Measurements from ENCODE around the gene ARMC5. TPM values are rescaled to one million over a fixed set of nuclear protein-coding genes. Genes with fewer than 3 reads are reported as not detected.

The ARMC5 gene
- polyA plus RNA-seq, 1 donor from 2014 or later = 27.6 TPM

DNA sequence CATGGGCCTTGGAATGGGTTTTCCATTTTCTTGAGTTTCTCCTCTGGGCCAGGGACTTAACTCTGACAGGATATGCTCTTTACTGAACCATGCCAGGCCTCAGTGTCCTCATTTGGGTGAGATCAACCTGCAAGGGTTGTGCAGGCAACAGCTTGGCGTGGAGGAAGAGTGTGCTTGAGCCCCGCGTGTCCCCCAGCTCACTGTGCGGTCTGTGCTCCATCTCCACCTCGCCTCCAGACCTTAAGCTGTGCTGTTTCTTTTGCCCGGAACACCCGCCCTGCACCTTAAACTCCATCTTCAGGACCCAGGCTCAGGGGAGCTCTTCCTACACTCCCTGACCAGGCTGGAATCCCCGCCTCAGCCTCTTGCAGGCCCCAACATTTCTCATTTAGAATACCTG is 39.2 kb downstream of the ARMC5 start:
- no peak overlapping the region for H3K4me2 ChIP-seq (ENCODE audit: low read length)
- H3K79me2 ChIP-seq (replicated peaks; ENCODE audit: insufficient read depth, low read length) = no peaks in the 10 kb centered on the region
- TF ChIP-seq TAF1 (IDR thresholded peaks at IDR 0.05; ENCODE audit: low read depth) (no peak), MXI1 (conservative IDR thresholded peaks at IDR 0.05; ENCODE audit: poor library complexity, severe bottlenecking) (no peak), RAD21 (conservative IDR thresholded peaks at IDR 0.05) (no peak), EP300 (conservative IDR thresholded peaks at IDR 0.05; ENCODE audit: poor library complexity, severe bottlenecking) (no peak), SMC3 (conservative IDR thresholded peaks at IDR 0.05; ENCODE audit: poor library complexity) (no peak), EZH2 (IDR thresholded peaks at IDR 0.05; ENCODE audit: borderline replicate concordance, insufficient read depth, low read length, poor library complexity, severe bottlenecking) (no peak), POLR2AphosphoS5 (IDR thresholded peaks at IDR 0.05) (no peak)
- TF ChIP-seq, protein P1, sequence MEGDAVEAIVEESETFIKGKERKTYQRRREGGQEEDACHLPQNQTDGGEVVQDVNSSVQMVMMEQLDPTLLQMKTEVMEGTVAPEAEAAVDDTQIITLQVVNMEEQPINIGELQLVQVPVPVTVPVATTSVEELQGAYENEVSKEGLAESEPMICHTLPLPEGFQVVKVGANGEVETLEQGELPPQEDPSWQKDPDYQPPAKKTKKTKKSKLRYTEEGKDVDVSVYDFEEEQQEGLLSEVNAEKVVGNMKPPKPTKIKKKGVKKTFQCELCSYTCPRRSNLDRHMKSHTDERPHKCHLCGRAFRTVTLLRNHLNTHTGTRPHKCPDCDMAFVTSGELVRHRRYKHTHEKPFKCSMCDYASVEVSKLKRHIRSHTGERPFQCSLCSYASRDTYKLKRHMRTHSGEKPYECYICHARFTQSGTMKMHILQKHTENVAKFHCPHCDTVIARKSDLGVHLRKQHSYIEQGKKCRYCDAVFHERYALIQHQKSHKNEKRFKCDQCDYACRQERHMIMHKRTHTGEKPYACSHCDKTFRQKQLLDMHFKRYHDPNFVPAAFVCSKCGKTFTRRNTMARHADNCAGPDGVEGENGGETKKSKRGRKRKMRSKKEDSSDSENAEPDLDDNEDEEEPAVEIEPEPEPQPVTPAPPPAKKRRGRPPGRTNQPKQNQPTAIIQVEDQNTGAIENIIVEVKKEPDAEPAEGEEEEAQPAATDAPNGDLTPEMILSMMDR (IDR thresholded peaks at IDR 0.05; ENCODE audit: poor library complexity, severe bottlenecking) = no peak
- H3F3A ChIP-seq (ENCODE audit: insufficient read depth, low read length, poor library complexity, severe bottlenecking) = no peaks in the 10 kb centered on the region
- H2AFZ ChIP-seq (ENCODE audit: low read depth, low read length) = no peak overlapping the region
- no peak overlapping the region for H3K27ac ChIP-seq (ENCODE audit: low read length)
- no peaks in the 10 kb centered on the region for H3K36me3 ChIP-seq (ENCODE audit: insufficient read depth, low read length)
- H4K20me1 ChIP-seq (ENCODE audit: insufficient read depth) = no peaks in the 10 kb centered on the region
- no peak overlapping the region for H3K4me3 ChIP-seq (ENCODE audit: low read length)
- H3K9me3 ChIP-seq (ENCODE audit: low read length) = no peaks in the 10 kb centered on the region
- H3K27me3 ChIP-seq (ENCODE audit: insufficient read depth, low read depth, low read length) = no peaks in the 10 kb centered on the region
- H3K9ac ChIP-seq (ENCODE audit: low read length) = no peak overlapping the region
- no peaks in the 10 kb centered on the region for H3K9me2 ChIP-seq (ENCODE audit: insufficient read depth, low read length)

DNA sequence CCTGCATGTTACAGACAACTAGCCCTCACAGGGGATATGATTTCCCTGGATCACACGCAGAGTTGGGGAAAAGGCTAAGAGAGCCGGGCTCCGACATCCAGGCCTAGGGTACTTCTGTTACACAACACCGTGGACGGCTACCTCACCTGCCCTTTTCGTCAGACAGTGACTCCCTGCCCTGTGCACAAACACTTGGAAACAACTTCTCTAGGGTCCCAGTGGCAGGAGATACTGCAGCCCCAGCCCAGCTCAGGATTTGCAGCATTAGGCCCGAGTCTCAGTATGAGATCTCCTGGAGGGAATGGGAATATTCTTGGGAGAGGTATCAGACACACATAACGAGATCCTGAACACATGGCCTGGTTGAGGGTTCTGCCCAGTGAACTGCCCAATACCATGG is 40.6 kb downstream of the ARMC5 start:
- Histone ChIP-seq H4K20me1 (ENCODE audit: insufficient read depth) (no peaks in the 10 kb centered on the region), H3K27ac (ENCODE audit: low read length) (no peak overlapping the region), H3K9ac (ENCODE audit: low read length) (no peak overlapping the region), H3K4me3 (ENCODE audit: low read length) (no peak overlapping the region), H3K36me3 (ENCODE audit: insufficient read depth, low read length) (no peaks in the 10 kb centered on the region), H3K79me2 (replicated peaks; ENCODE audit: insufficient read depth, low read length) (no peaks in the 10 kb centered on the region), H3K4me2 (ENCODE audit: low read length) (no peak overlapping the region), H3K27me3 (ENCODE audit: insufficient read depth, low read depth, low read length) (no peaks in the 10 kb centered on the region), H3K9me3 (ENCODE audit: low read length) (no peaks in the 10 kb centered on the region), H2AFZ (ENCODE audit: low read depth, low read length) (no peak overlapping the region), H3K9me2 (ENCODE audit: insufficient read depth, low read length) (no peaks in the 10 kb centered on the region), H3F3A (ENCODE audit: insufficient read depth, low read length, poor library complexity, severe bottlenecking) (no peaks in the 10 kb centered on the region)
- no peak for TF ChIP-seq SMC3 (conservative IDR thresholded peaks at IDR 0.05; ENCODE audit: poor library complexity)
- TF ChIP-seq, protein P1 (IDR thresholded peaks at IDR 0.05; ENCODE audit: poor library complexity, severe bottlenecking) = no peak
- TF ChIP-seq EZH2 (IDR thresholded peaks at IDR 0.05; ENCODE audit: borderline replicate concordance, insufficient read depth, low read length, poor library complexity, severe bottlenecking) = no peak

DNA sequence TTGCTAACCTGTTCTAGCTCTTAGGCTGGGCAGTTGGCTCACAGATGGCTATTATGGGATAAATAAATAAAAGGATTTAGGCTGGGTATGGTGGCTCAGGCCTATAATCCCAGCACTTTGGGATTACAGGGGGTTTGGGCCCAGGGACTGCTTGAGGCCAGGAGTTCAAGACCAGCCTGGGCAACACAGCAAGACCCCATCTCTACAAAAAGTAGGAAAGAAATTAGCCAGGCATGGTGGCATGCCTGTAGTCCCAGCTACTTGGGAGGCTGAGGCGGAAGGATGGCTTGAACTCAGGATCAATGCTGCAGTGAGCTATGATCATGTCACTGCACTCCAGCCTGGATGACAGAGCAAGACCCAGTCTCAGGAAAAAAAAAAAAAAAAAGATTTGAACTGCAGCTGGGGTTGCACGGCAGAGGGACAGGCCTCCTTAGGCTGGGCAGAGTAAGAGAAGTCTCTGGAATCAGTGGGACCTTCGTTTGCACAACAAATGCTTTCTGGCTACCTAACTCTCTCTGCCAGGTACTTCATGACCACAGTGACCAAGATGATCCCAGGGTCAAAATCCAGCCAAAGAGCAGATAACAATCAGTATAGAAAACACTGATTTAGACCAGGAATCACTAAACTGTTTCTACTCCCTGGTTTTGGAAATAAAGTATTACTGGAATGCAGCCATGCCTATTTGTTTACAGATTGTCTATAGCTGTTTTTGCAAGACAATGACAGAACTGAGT is 42.1 kb downstream of the ARMC5 start:
- no peaks in the 10 kb centered on the region for H3K79me2 ChIP-seq (replicated peaks; ENCODE audit: insufficient read depth, low read length)
- no peaks in the 10 kb centered on the region for H3K9me2 ChIP-seq (ENCODE audit: insufficient read depth, low read length)
- H3K4me2 ChIP-seq (ENCODE audit: low read length) = no peak overlapping the region
- H3K9me3 ChIP-seq (ENCODE audit: low read length) = no peaks in the 10 kb centered on the region
- no peak overlapping the region for H3K27ac ChIP-seq (ENCODE audit: low read length)
- H3K27me3 ChIP-seq (ENCODE audit: insufficient read depth, low read depth, low read length) = no peaks in the 10 kb centered on the region
- H3F3A ChIP-seq (ENCODE audit: insufficient read depth, low read length, poor library complexity, severe bottlenecking) = no peaks in the 10 kb centered on the region
- H3K36me3 ChIP-seq (ENCODE audit: insufficient read depth, low read length) = no peaks in the 10 kb centered on the region
- no peak for TF ChIP-seq POLR2AphosphoS5 (IDR thresholded peaks at IDR 0.05)
- no peak for TF ChIP-seq MXI1 (conservative IDR thresholded peaks at IDR 0.05; ENCODE audit: poor library complexity, severe bottlenecking)
- TF ChIP-seq RAD21 (conservative IDR thresholded peaks at IDR 0.05) = no peak
- no peak for TF ChIP-seq EP300 (conservative IDR thresholded peaks at IDR 0.05; ENCODE audit: poor library complexity, severe bottlenecking)
- no peak for TF ChIP-seq SMC3 (conservative IDR thresholded peaks at IDR 0.05; ENCODE audit: poor library complexity)
- TF ChIP-seq EZH2 (IDR thresholded peaks at IDR 0.05; ENCODE audit: borderline replicate concordance, insufficient read depth, low read length, poor library complexity, severe bottlenecking) = no peak
- TF ChIP-seq, protein P1 (IDR thresholded peaks at IDR 0.05; ENCODE audit: poor library complexity, severe bottlenecking) = no peak
- TF ChIP-seq TAF1 (IDR thresholded peaks at IDR 0.05; ENCODE audit: low read depth) = no peak
- TF ChIP-seq, protein P2, sequence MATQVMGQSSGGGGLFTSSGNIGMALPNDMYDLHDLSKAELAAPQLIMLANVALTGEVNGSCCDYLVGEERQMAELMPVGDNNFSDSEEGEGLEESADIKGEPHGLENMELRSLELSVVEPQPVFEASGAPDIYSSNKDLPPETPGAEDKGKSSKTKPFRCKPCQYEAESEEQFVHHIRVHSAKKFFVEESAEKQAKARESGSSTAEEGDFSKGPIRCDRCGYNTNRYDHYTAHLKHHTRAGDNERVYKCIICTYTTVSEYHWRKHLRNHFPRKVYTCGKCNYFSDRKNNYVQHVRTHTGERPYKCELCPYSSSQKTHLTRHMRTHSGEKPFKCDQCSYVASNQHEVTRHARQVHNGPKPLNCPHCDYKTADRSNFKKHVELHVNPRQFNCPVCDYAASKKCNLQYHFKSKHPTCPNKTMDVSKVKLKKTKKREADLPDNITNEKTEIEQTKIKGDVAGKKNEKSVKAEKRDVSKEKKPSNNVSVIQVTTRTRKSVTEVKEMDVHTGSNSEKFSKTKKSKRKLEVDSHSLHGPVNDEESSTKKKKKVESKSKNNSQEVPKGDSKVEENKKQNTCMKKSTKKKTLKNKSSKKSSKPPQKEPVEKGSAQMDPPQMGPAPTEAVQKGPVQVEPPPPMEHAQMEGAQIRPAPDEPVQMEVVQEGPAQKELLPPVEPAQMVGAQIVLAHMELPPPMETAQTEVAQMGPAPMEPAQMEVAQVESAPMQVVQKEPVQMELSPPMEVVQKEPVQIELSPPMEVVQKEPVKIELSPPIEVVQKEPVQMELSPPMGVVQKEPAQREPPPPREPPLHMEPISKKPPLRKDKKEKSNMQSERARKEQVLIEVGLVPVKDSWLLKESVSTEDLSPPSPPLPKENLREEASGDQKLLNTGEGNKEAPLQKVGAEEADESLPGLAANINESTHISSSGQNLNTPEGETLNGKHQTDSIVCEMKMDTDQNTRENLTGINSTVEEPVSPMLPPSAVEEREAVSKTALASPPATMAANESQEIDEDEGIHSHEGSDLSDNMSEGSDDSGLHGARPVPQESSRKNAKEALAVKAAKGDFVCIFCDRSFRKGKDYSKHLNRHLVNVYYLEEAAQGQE (IDR thresholded peaks at IDR 0.05; ENCODE audit: borderline replicate concordance) = no peak
- H2AFZ ChIP-seq (ENCODE audit: low read depth, low read length) = no peak overlapping the region
- no peaks in the 10 kb centered on the region for H4K20me1 ChIP-seq (ENCODE audit: insufficient read depth)
- H3K9ac ChIP-seq (ENCODE audit: low read length) = no peak overlapping the region
- no peak overlapping the region for H3K4me3 ChIP-seq (ENCODE audit: low read length)

Measured in neural cell (in vitro differentiated cells).